IMR-90 (cell line): ENCODE data around the gene COL4A3. TPM values are rescaled to one million over a fixed set of nuclear protein-coding genes. Genes with fewer than 3 reads are reported as not detected.
A peak's percentile ranks its signal among the peaks of the same experiment; 100 is the strongest.

Source experiments
- ATAC-seq: fragments of 200-7000 bp; cut with Tn5 transposase; 2 replicates; pipeline ENCODE4 v1.9.1; 2020; ENCODE audit warnings: low read depth, mild to moderate bottlenecking, moderate library complexity
- BruUV-seq: library from RNA; stranded (reverse); fragments of 400-500 nt; replicated peaks from 2 replicates; lab custom pipeline; 2021; lab: Mats Ljungman, UMichigan
- CTCF ChIA-PET: fragments of 300-600 bp; formaldehyde crosslinking; extraction: SDS; loops from one replicate; lab custom pipeline; 2021; ENCODE audit warnings: antibody characterized with exemption; lab: Yijun Ruan, JAX
- POLR2A ChIA-PET: fragments of 300-600 bp; sonication (Branson Sonifier 250); formaldehyde crosslinking; loops from one replicate; lab custom pipeline; 2022; ENCODE audit warnings: antibody characterized with exemption; ENCODE audit not compliant: unreplicated experiment; lab: Charles Lee
- DNase-seq: peaks from one replicate; pipeline ENCODE4 v3.0.0; 2013
- H2AFZ ChIP-seq: replicated peaks from 2 replicates; pipeline ENCODE3; 2013; ENCODE audit warnings: low read length, mild to moderate bottlenecking; ENCODE audit not compliant: poor library complexity
- H2AK5ac ChIP-seq: 2 replicates; pipeline ENCODE4 v1.6.1; 2013; ENCODE audit warnings: low read depth, low read length, inconsistent platforms
- H2AK9ac ChIP-seq: replicated peaks from 2 replicates; pipeline ENCODE3; 2013; ENCODE audit warnings: mild to moderate bottlenecking, low read depth, low read length, moderate library complexity; ENCODE audit not compliant: poor library complexity
- H2BK120ac ChIP-seq: 2 replicates; pipeline ENCODE4 v1.6.1; 2013; ENCODE audit warnings: low read depth, low read length, inconsistent platforms
- H2BK15ac ChIP-seq: 3 replicates; pipeline ENCODE4 v1.6.1; 2013; ENCODE audit warnings: low read depth, low read length, inconsistent platforms
- H2BK20ac ChIP-seq: 2 replicates; pipeline ENCODE4 v1.6.1; 2013; ENCODE audit warnings: low read depth, mild to moderate bottlenecking, inconsistent platforms, low read length, moderate library complexity
- H2BK5ac ChIP-seq: 2 replicates; pipeline ENCODE4 v1.6.1; 2013; ENCODE audit warnings: mild to moderate bottlenecking, low read depth, low read length, inconsistent platforms; ENCODE audit not compliant: poor library complexity, severe bottlenecking
- H3K14ac ChIP-seq: replicated peaks from 2 replicates; pipeline ENCODE4 v1.6.1; 2013; ENCODE audit warnings: low read depth, low read length, inconsistent platforms
- H3K18ac ChIP-seq: 2 replicates; pipeline ENCODE4 v1.6.1; 2013; ENCODE audit warnings: low read depth, low read length, control low read depth
- H3K23ac ChIP-seq: 2 replicates; pipeline ENCODE4 v1.6.1; 2013; ENCODE audit warnings: low read depth, low read length, inconsistent platforms
- H3K27ac ChIP-seq: 2 replicates; pipeline ENCODE4 v1.5.1; 2013; ENCODE audit warnings: mild to moderate bottlenecking, control low read depth, low read length; ENCODE audit not compliant: insufficient read depth
- H3K27me3 ChIP-seq: 2 replicates; pipeline ENCODE4 v1.6.1; 2013; ENCODE audit warnings: low read length; ENCODE audit not compliant: control insufficient read depth, insufficient read depth
- H3K36me3 ChIP-seq: 2 replicates; pipeline ENCODE4 v1.6.1; 2013; ENCODE audit warnings: low read length, mixed read lengths; ENCODE audit not compliant: control insufficient read depth, insufficient read depth
- H3K4ac ChIP-seq: 2 replicates; pipeline ENCODE4 v1.6.1; 2013; ENCODE audit warnings: low read depth, low read length, inconsistent platforms
- H3K4me1 ChIP-seq: 2 replicates; pipeline ENCODE4 v1.6.1; 2013; ENCODE audit warnings: low read length, mixed read lengths; ENCODE audit not compliant: control insufficient read depth, insufficient read depth
- H3K4me2 ChIP-seq: 2 replicates; pipeline ENCODE4 v1.6.1; 2013; ENCODE audit warnings: low read depth, mild to moderate bottlenecking, control low read depth, low read length, moderate library complexity
- H3K4me3 ChIP-seq: 2 replicates; pipeline ENCODE4 v1.5.1; 2013; ENCODE audit warnings: low read depth, mild to moderate bottlenecking, control low read depth, low read length, moderate library complexity; ENCODE audit not compliant: insufficient read depth
- H3K56ac ChIP-seq: 2 replicates; pipeline ENCODE4 v1.6.1; 2013; ENCODE audit warnings: low read length, inconsistent platforms; ENCODE audit not compliant: insufficient read depth; ENCODE audit errors: extremely low read depth
- H3K79me1 ChIP-seq, 2 experiments: 2 replicates each; pipeline ENCODE4 v1.6.1; 2013; ENCODE audit warnings: low read length in 2 of 2, inconsistent platforms in 1 of 2, low read depth in 1 of 2
- H3K9ac ChIP-seq: 2 replicates; pipeline ENCODE4 v1.6.1; 2013; ENCODE audit warnings: low read depth, low read length, control low read depth
- H3K9me1 ChIP-seq: 2 replicates; pipeline ENCODE4 v1.6.1; 2013; ENCODE audit warnings: low read length, inconsistent platforms; ENCODE audit not compliant: insufficient read depth
- H3K9me3 ChIP-seq: 2 replicates; pipeline ENCODE4 v1.6.1; 2013; ENCODE audit warnings: low read length; ENCODE audit not compliant: control insufficient read depth, insufficient read depth
- H4K20me1 ChIP-seq: 2 replicates; pipeline ENCODE4 v1.6.1; 2013; ENCODE audit warnings: low read length, inconsistent platforms; ENCODE audit not compliant: insufficient read depth
- H4K5ac ChIP-seq: 2 replicates; pipeline ENCODE4 v1.6.1; 2013; ENCODE audit warnings: mild to moderate bottlenecking, low read depth, low read length, control low read depth
- H4K8ac ChIP-seq, 2 experiments: 2 replicates each; pipeline ENCODE4 v1.6.1; 2013; ENCODE audit warnings: low read depth in 2 of 2, low read length in 2 of 2, control low read depth in 1 of 2, inconsistent platforms in 1 of 2
- H4K91ac ChIP-seq: 2 replicates; pipeline ENCODE4 v1.6.1; 2013; ENCODE audit warnings: low read depth, low read length, inconsistent platforms; ENCODE audit not compliant: insufficient read depth
- CEBPB ChIP-seq: IDR thresholded peaks from 2 replicates; pipeline ENCODE4 v1.6.1; 2012; ENCODE audit warnings: low read depth, low read length, improper control_type of control experiment
- CHD1 ChIP-seq: IDR thresholded peaks from 2 replicates; pipeline ENCODE4 v1.6.1; 2012; ENCODE audit warnings: low read depth, low read length, improper control_type of control experiment
- FOS ChIP-seq: fragments of 150-350 bp; IDR thresholded peaks from 2 replicates; pipeline ENCODE4 v1.6.1; 2016; ENCODE audit warnings: low read depth, low read length
- MAZ ChIP-seq: IDR thresholded peaks from 2 replicates; pipeline ENCODE4 v1.6.1; 2012; ENCODE audit warnings: low read depth, mild to moderate bottlenecking, low read length, improper control_type of control experiment, moderate library complexity, borderline replicate concordance
- MXI1 ChIP-seq: IDR thresholded peaks from 2 replicates; pipeline ENCODE4 v1.6.1; 2012; ENCODE audit warnings: low read depth, mild to moderate bottlenecking, low read length, moderate library complexity, borderline replicate concordance
- POLR2A ChIP-seq: IDR thresholded peaks from 2 replicates; pipeline ENCODE4 v1.6.1; 2012; ENCODE audit warnings: mild to moderate bottlenecking, low read depth, low read length
- RAD21 ChIP-seq: IDR thresholded peaks from 2 replicates; pipeline ENCODE4 v1.6.1; 2012; ENCODE audit warnings: low read length, improper control_type of control experiment
- RCOR1 ChIP-seq: IDR thresholded peaks from 2 replicates; pipeline ENCODE4 v1.6.1; 2012; ENCODE audit warnings: mild to moderate bottlenecking, low read length, improper control_type of control experiment; ENCODE audit not compliant: insufficient replicate concordance
- WGBS, 2 experiments: methylation state at CpG; one replicate each; pipeline versions ENCODE4 v1.1.5 to v1.1.7; 2013; ENCODE audit warnings: missing lambda C conversion rate in 2 of 2; ENCODE audit not compliant: insufficient read length in 1 of 2; ENCODE audit errors: extremely low coverage in 2 of 2; 5-methylcytosine and 5-hydroxymethylcytosine counted together
- dilution Hi-C: fragments of 300-500 bp; cut with HindIII; formaldehyde crosslinking; loops from one replicate; pipeline ENCODE4 v1.14.3; 2018; ENCODE audit warnings: low sequenced_read_pairs; ENCODE audit not compliant: unreplicated experiment
- in situ Hi-C: fragments of 300-500 bp; cut with MboI; formaldehyde crosslinking; loops from 3 replicates; pipeline ENCODE4 v1.14.3; 2019; ENCODE audit warnings: low sequenced_read_pairs, inconsistent platforms, mixed read lengths
- intact Hi-C: fragments of 100-400 bp; cut with micrococcal nuclease; formaldehyde crosslinking; loops from 2 replicates; pipeline ENCODE4 v1.10.0; 2022
- polyA plus RNA-seq, 3 experiments: library from polyadenylated mRNA; depleted of rRNA; stranded (reverse); fragments of >200 nt; gene quantifications; 2 replicates each; pipeline ENCODE4 v1.2.3, GENCODE V29; 2012; ENCODE audit warnings: low replicate concordance in 1 of 3
- total RNA-seq: library from RNA; depleted of rRNA; stranded (reverse); fragments of >200 nt; gene quantifications from 2 replicates; pipeline ENCODE4 v1.2.3, GENCODE V29; 2012
- TF ChIP-seq, protein P1 (sequence below): fragments of 150-350 bp; IDR thresholded peaks from 2 replicates; pipeline ENCODE4 v1.6.1; 2017; ENCODE audit warnings: mild to moderate bottlenecking, antibody characterized with exemption, low read length, low read depth
- TF ChIP-seq, protein P2 (sequence below): conservative IDR thresholded peaks from 2 replicates; pipeline ENCODE4 v1.5.1; 2012; ENCODE audit warnings: mild to moderate bottlenecking, low read depth, low read length, improper control_type of control experiment

Gene COL4A3
- total and polyA plus RNA-seq, 2 of the 4 experiments (the other 2 are of a cell fraction), result not detected

DNA sequence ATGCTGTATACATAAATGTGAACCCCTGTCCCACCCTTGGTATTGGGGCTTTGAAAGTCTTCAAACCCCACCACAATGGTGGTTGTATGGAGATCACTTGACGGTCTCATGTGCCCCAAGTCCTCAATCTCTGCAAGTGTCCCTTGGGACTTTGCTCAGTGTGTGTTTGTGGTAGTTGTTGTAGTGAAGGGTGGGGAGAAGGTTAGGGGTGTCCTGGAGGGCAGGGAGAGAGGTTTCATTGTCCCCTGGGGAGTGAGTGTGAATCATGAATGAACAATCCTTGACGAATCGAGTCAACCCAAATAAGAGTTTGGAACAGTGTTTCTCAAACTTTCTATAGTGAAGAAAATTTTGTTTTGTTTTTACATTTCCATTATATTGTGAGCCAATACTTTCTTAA is 28.1 kb downstream of the COL4A3 start:
- Histone ChIP-seq H3K36me3 (no peaks in the 10 kb centered on the region), H4K8ac (no peak overlapping the region), H3K9ac (no peak overlapping the region), H2BK120ac (no peak overlapping the region), H3K4ac (no peak overlapping the region), H3K56ac (no peak overlapping the region), H3K18ac (no peak overlapping the region), H3K23ac (no peak overlapping the region), H3K9me3 (no peaks in the 10 kb centered on the region), H3K4me2 (no peak overlapping the region), H4K20me1 (no peaks in the 10 kb centered on the region), H3K4me3 (no peak overlapping the region), H2BK15ac (no peak overlapping the region), H3K27ac (no peak overlapping the region), H3K27me3 (no peaks in the 10 kb centered on the region), H4K5ac (no peak overlapping the region), H3K9me1 (no peaks in the 10 kb centered on the region), H2AK9ac (peak overlapping the region; percentile 55), H3K4me1 (no peaks in the 10 kb centered on the region), H3K79me1 (no peaks in the 10 kb centered on the region), H2AK5ac (no peak overlapping the region), H3K14ac (no peak overlapping the region), H2BK20ac (no peak overlapping the region), H2BK5ac (no peak overlapping the region), H4K91ac (no peak overlapping the region), H2AFZ (no peak overlapping the region)
- CTCF ChIA-PET, result no interaction called here
- dilution Hi-C loops (no loop called here), in situ Hi-C loops (no loop called here), intact Hi-C loops (no loop called here)
- BruUV-seq, result no TSS peak
- ATAC-seq (no peak), DNase-seq (no peak)
- POLR2A ChIA-PET, result no interaction called here
- no CpG with 5 or more reads among the region's 3 CpGs for WGBS, 2 experiments
- no peak for TF ChIP-seq FOS
- TF ChIP-seq POLR2A, result no peak
- TF ChIP-seq, protein P1, sequence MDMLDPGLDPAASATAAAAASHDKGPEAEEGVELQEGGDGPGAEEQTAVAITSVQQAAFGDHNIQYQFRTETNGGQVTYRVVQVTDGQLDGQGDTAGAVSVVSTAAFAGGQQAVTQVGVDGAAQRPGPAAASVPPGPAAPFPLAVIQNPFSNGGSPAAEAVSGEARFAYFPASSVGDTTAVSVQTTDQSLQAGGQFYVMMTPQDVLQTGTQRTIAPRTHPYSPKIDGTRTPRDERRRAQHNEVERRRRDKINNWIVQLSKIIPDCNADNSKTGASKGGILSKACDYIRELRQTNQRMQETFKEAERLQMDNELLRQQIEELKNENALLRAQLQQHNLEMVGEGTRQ, result no peak
- no peak for TF ChIP-seq CHD1
- no peak for TF ChIP-seq CEBPB
- TF ChIP-seq RAD21, result no peak
- no peak for TF ChIP-seq MAZ
- TF ChIP-seq, protein P2, sequence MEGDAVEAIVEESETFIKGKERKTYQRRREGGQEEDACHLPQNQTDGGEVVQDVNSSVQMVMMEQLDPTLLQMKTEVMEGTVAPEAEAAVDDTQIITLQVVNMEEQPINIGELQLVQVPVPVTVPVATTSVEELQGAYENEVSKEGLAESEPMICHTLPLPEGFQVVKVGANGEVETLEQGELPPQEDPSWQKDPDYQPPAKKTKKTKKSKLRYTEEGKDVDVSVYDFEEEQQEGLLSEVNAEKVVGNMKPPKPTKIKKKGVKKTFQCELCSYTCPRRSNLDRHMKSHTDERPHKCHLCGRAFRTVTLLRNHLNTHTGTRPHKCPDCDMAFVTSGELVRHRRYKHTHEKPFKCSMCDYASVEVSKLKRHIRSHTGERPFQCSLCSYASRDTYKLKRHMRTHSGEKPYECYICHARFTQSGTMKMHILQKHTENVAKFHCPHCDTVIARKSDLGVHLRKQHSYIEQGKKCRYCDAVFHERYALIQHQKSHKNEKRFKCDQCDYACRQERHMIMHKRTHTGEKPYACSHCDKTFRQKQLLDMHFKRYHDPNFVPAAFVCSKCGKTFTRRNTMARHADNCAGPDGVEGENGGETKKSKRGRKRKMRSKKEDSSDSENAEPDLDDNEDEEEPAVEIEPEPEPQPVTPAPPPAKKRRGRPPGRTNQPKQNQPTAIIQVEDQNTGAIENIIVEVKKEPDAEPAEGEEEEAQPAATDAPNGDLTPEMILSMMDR, result no peak
- TF ChIP-seq RCOR1, result no peak
- TF ChIP-seq MXI1, result no peak
